Fibroblast of lung (primary cell): ENCODE measurements around the gene ENPEP.

ENCODE experiments used
- EZH2 ChIP-seq: IDR thresholded peaks from 2 replicates; pipeline ENCODE4 v1.5.1; 2012; ENCODE audit warnings: low read length, control low read depth, mild to moderate bottlenecking; ENCODE audit errors: missing control alignments
- TF ChIP-seq, protein P1 (sequence below), 2 donors: IDR thresholded peaks in 1 of 2; conservative IDR thresholded peaks in 1 of 2; 1 replicate in 1 of 2; 2 replicates in 1 of 2; pipeline ENCODE4 v1.5.1; 2011 to 2012; ENCODE audit warnings: low read length in 2 of 2, control low read depth in 1 of 2, inconsistent platforms in 1 of 2, low read depth in 1 of 2, mild to moderate bottlenecking in 1 of 2

DNA sequence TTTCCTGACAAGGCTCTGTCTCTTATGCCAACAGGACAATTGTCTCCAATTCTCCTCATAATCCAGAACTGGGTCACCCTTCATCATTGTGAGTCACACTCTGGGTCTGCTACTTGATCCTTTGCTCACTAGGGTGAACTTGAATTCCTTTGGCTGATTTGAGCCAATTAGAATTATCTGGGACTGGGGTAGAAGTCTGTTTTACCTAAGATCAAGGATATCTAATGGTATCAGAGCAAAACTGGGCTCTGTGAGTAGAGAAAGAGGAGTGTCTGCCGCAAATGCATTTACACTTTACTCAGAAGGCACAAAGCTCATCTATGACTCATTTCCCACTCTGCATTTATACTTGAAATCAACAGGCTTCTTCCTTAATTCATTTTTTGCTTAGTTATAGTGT is 74.3 kb downstream of the ENPEP start:
- TF ChIP-seq, protein P1, sequence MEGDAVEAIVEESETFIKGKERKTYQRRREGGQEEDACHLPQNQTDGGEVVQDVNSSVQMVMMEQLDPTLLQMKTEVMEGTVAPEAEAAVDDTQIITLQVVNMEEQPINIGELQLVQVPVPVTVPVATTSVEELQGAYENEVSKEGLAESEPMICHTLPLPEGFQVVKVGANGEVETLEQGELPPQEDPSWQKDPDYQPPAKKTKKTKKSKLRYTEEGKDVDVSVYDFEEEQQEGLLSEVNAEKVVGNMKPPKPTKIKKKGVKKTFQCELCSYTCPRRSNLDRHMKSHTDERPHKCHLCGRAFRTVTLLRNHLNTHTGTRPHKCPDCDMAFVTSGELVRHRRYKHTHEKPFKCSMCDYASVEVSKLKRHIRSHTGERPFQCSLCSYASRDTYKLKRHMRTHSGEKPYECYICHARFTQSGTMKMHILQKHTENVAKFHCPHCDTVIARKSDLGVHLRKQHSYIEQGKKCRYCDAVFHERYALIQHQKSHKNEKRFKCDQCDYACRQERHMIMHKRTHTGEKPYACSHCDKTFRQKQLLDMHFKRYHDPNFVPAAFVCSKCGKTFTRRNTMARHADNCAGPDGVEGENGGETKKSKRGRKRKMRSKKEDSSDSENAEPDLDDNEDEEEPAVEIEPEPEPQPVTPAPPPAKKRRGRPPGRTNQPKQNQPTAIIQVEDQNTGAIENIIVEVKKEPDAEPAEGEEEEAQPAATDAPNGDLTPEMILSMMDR (conservative IDR thresholded peaks at IDR 0.05 in 1 of 2, IDR thresholded peaks at IDR 0.05 in 1 of 2; ENCODE audit: low read depth in 1 of 2, low read length in 2 of 2): no peak
- no peak for TF ChIP-seq EZH2
